Stimulated activated CD4-positive, alpha-beta T cell treated with anti-CD3 and anti-CD28 coated beads, Interleukin-4, amount 100 ng/mL, for 4 hours (primary cell): ENCODE data around the gene PCP4L1.
"Not testable (repeated sequence)": the region's sequence is repeated elsewhere in the genome, so short reads cannot be mapped to it uniquely, and the experiment has no call there.

Experiments
- DNase-seq, 2 experiments: peaks; one replicate each; pipeline ENCODE4 v3.0.0-alpha.2; 2020

The PCP4L1 gene

DNA sequence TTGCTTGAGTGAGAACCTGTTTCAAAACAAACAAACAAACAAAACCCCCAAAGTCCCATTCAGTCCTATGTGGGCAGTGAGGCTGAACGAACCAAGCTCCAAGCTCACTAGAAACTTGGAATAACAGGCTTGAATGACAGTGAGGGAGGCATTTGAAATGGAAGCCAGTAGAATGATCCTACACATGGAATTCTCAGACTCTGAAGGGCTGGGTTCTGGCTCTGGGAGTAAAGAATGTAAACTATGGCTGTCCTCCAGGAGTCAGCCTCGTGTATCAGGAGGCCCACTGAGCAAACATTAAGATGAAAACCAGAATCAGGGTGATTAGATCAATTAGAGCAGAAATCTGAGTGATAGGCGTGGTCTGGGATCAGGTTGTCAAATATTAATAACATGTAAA lies 14.9 kb downstream of the PCP4L1 start:
- no peak for DNase-seq

DNA sequence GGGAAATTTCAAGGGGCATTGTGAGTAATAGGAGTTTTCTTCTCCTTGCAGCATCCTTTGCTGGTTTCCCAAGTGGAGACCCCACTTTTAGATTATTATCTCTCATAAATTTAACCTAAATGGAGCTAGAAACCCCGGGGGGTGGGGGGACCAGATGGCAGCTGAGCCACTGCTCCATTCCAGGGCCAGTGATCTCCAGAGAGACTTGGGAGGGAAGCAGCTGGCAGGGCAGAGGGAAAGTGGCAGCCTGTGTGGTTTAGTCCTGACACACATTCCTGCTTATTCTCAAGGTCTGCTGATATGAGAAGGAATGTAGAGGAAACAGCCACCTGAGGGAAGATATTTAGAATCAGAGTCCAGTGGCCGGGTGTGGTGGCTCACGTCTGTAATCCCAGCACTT lies 16.3 kb downstream of the PCP4L1 start:
- no peak for DNase-seq

DNA sequence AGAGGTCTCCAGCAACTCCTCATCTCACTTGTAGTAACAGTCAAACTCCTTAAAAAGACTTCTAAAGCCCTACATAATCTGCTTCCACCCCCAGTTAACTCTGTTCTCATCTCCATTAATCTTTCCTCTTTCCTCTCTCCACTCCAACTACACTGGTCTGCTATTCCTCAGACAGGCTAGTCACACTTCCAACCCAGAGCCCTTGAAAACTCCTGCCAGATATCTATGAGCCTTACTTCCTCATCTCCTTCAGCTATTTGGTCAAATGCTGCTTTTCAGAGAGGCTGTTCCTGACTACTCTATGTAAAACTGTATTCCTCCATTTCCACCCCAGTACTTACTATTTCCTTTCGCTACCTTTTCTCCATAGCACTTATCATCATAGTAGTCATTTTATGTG lies 24.4 kb downstream of the PCP4L1 start:
- DNase-seq, result no peak

DNA sequence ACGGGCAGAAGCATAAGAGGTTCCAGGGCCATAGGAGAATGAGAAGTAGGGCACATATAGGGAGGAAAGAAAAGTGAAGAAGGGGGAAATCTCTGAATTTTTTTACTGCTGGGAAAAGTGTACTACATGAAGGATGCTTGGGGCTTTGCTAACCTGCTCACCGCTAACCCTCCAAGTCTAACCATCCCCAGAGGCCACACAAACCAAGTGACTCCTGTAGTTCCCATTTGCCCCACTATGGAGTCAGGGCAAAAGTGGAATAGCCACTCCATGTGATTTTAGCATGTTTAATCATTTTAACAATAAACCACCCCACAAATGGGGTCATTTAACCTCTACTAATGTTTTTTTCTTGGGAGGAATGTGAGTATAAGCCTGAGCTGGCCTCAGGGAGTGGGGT lies 26.6 kb downstream of the PCP4L1 start:
- no peak for DNase-seq

DNA sequence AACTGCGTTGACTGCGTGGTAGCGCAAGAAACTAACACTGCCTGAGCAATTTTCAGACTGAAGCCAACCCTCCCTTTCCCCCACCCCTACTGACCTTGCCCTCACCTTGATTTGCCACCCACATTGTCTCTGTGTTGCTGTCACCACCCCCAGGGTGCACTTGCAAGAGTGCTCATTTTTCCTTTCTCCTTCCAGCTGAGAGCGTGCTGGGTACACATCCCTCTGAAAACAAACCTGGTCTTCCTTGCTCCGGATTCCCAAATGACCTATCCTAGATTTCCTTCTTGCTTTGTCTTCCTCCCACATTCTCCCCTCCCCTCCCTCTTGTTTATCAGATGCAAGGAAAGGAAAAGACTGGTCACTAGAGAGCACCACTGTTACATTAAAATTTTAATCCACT lies 27.0 kb downstream of the PCP4L1 start:
- no peak for DNase-seq

DNA sequence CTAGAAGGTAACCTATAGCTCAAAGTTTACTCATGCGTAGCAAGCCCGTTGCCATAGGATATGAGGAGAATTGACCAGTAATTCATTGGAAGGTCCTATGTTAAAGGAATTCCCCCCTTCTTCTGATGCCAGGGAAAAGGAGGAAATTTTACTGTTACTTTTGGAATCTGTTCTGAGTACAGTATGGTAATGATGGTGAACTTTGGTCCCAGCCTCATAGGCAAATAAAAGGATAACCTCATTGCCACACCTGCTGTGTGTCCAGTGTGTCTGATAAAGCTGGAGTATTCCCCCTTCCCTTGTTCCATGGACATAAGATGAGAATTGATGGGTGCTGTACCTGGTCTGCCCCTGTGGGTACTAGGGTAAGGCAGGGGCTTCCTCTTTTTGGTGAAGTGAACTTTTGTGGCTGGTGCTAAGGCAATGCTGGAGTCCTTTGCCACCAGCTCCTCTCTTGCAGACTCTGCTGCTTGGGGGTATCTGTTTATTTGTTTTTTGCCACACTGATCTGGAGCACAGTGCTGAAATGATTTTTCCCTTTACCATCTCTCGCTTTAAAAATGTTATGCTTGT lies 29.0 kb downstream of the PCP4L1 start:
- DNase-seq, result no peak

DNA sequence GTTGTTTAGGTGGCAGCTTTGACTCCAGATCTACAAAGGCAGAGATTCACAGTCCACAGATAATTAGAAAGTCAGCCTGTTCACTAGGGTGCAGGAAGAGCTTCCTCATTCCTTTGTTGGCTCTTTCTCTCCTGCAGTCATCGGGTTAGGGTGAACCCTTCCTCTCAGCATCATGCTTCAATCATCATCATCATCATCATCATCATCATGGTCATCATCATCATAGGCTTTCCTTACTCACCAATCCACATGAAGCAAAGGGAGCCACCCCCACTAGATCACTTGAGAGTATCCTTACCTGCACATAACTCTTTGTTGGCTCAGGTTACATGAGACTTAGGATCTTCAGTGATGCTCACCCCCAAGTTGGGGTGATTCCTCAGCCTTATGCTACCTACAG lies 32.2 kb downstream of the PCP4L1 start:
- no peak for DNase-seq

DNA sequence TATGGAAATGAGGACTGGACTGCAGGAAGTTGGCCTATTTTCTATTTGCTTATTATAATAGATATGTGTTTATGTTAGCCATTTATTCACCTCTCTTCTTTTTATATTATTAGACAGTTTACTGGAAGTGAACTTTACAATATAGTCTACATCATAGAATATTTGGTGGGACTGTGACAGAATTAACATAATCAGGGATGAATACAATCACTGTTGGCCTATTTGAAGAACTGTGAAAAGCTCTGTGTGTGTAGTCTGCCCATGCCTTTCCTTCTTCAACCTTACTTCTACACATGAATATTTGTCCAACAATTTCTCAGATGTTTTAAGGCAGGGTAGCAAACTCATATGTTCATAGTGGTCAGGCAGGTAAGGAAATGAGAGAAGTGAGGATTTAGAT lies 38.9 kb downstream of the PCP4L1 start:
- no peak for DNase-seq

DNA sequence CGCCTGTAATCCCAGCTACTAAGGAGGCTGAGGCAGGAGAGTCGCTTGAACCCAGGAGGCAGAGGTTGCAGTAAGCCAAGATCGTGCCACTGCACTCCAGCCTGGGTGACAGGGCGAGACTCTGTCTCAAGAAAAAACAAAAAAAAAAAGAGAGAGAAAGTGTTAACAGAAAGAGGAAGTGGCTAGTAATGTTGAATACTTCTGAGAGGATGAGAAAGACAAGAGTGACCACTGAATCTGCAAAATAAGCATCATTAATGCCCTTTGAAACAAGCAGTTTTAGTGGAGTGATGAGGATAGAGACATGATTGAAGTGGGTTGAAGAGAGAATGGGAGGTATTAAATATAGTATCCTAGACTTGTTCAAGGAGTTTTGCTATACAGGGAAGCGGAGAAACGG lies 39.6 kb downstream of the PCP4L1 start:
- DNase-seq, result no peak

DNA sequence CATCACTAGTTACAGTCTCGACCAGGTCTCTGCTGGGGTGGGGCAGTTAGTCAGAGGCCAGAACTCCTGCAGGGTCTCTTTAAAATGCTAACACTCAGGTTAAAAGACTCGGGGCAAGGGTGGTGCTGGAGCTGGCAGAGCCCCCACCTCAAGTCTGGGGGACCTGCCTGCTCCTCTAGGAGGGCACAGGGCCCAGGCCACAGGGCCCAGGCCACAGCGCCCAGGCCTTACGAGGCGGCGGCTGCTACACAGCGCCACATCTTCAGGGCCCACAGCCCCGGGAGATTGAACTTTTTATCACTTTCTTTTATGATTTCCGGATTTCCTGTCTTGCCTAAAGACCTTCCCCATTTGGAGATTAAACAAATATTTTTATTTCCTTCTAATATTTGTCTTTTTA lies 40.8 kb downstream of the PCP4L1 start:
- no peak for DNase-seq

DNA sequence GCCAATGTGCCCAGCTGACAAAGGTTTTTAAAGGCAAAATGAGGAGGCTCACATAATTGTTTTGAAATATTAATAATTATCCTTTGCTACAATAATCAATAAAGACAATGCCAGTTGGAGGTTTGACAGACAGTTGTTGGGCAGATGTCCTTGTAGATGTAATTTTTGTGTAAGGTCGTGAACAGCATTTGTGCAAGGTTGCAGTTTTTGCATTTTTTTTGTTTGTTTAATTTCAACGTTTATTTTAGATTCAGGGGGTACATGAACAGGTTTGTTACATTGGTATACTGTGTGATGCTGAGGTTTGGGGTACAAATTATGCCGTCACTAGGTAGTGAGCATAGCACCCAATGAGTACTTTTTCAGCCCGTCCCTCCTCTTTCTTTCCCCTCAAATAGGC lies 41.9 kb downstream of the PCP4L1 start:
- DNase-seq, result no peak

DNA sequence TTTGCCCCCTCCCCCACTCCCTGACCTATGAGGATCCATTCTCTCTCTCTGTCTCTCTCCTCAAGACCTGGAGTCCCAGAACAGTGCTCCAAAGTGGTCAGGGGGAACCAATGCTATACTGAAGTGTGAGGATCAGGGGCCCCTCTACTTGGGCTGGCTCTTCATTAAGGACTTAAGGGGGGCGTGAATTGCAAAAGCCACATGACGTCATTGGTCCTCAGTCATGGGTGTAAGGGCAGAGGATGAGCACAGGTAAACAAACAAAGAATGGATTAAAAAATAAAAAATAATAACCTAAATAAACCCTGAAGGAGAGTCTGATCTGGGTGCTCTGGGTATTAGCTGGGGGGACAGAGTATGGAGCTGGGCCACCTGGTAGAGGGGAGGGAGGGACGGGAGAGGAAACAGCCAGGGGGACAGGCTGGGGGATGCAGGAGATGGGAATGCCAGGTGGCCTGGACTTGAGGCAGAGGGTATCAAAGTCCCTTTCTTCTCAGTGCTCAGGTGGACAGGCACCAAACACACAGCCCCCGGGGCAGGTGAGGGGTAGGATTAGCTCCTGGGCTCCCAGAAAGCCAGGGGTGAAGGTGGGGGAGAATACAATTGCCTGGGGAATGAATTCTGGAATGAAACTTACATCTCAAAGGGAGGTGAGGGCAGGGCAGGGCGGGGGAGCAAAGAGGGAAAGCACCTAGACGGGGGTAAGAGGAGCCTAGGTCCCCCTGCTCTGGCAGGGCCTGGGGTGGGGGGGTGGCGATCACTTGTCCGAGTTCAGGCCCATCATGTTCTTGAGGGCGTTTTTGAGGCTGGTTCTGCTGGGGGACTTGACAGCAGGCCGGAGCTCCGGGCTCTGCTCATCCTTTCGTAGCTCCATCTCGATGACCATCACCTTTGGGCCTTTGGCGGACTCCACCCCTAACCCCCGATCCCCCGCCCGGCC lies 46.7 kb downstream of the PCP4L1 start:
- DNase-seq, result no peak

DNA sequence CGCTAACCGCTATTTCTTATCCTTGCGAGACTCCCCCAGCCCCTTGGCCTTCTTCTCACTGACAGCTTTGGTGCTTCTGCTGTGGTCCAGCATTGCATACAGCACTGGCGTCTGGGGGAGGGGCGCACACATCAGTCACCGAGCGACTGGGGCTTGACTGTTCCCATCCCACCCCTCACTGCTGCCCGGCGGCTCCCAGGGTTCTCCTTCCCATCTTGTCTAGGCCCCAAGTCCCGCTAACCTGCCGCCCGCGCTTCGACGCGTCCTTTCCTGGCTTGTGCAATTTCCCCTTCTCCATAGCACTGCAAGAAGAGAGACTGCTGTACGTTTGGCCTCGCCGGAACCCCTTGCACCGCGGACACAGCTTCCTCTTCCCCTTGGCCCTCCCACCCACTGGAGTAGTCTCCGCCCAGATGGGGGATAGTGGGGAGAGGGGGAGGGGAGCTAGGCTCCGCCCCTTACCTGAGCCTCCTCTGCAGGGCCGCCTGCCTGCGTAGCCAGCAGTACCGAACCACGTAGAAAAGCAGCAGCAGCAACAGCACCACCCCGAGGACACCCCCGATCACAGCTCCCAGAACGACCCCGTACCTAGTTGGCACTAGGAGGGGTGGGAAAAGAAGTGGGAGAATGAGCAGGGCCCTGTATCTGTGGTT lies 47.4 kb downstream of the PCP4L1 start:
- DNase-seq, result peak; percentile 76 to 86

DNA sequence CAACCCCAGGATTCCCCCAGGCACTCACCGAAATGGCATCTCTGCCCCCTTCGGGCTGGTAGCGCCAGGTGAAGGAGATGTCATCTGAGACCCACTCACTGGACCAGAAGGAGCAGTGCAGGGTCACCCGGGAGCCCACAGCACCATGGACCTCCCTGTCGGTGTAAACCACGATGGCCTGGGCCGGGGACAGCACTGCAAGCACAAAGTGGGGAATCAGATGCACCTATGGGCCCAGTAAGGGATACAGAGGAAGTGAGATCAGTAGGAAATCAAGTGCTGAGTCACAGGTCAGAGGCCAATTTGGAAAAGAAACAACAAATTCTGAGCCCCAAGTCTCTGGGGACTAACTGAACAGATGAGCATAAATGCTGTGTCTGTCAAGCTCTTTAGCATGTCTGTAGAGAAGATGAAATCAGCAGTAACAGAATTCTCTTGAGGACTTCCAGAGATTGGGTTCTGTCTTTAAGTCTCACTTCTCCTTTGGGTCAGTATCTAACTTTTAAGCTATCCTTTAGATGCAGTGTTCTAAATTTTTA lies 48.8 kb downstream of the PCP4L1 start:
- DNase-seq, result no peak

DNA sequence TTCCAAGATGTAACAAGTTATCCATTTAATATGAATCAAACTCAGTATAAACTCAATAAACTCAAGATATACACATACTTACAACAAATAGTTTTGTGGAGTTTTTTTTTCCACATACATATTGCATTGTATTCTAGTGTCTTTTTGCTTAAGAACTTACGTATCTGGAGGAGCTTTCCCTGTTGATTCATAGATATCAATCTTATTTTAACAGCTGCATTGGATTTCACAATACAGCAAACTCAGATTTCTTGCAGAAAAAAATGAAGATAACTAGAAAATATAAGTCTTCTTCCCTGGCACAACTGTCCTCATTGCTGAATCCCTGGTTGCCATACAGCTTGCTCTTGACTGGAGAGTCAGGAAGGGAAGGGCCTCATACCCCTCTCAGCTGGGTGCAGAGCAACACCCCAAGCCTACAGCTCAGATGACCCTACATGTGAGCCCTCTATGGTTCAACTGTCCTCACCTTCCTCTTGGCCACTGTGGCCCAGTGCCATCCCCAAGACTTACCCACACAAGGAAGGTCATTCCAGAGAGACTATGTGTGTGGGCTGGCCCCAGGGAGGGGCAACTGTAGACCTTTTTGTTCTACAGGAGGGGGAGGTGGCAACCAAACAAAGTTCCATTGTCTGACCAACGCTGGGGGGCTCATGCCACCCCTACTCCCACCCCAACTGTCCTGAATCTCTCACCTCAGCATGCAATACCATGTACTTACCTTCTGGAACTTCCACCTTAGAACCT lies 49.5 kb downstream of the PCP4L1 start:
- no peak for DNase-seq

DNA sequence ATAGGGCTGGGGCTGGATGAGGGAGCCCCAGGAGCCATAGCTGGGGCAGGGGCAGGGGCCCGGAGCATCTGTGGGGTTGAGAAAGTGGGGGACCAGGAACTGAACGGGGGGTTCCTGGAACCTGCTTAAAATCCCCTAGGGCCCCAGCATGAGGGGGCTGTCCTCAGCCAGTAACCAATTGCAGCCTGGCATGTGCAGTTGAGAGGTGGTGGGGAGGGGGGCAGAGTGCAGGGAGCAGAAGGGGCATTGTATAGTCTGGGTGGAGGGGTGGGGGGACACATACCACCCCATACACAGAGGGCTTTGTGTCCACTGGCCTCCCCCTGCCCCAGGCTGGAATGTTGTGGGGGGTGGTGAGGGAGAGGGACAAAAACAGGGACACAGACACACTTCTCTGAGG lies 51.3 kb downstream of the PCP4L1 start, which contains the start of gene MPZ:
MPZ (minus strand) TSS at position 101 of the 400 bp plus-strand sequence; CDS start at position 38, 63 bp downstream.
- no peak for DNase-seq

DNA sequence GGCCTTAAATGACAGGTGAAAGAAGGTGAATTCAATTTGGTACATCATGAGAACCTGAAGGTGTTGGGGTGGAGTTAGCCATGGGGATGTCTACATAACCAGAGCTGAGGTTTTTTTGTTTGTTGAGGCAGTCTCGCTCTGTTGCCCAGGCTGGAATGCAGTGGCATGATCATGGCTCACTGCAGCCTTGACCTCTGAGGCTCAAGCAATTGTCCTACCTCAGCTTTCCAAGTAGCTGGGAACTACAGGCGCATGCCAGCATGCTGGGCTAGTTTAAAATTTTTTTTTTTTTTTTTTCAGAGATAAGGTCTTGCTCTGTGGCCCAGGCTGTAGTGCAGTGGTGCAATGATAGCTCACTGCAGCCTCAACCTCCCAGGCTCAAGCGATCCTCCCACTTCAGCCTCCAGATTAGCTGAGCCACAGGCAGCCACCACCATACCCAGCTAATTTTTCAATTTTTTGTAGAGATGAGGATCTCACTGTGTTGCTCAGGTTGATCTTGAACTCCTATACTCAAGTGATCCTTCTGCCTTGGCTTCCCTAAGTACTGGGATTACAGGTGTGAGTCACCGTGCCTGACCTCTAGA lies 53.1 kb downstream of the PCP4L1 start:
- no peak for DNase-seq

DNA sequence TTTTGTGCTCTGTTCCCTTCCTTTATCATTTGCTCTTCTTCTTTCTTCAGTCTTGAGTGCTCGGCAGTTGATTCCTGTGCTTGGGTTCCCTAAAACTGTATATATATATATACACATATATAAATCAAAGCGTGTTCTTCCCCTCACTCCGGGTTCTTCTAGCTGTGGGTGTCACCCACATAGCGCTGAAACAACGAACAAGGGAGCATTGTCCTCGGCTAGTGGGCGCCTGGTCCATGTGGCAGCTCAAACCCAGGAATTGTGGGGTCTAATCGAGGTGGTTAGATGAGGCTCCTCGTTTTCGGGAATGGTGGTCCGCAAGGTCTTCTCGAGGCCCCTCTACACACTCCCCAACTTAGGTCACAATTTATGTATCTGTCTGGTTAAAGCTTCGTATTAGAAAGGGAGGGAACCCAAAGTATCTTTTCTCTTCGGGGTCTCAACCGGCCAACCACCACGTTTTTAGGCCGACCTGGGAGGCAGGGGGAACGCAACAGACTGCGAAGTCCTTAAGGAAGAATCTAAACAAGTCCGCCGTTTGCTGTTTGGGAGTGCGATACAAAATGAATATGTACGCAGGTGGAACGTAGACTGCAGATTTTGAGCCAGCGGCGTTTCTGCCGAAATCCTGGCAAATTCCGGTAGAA lies 55.1 kb downstream of the PCP4L1 start:
- DNase-seq, result no peak

DNA sequence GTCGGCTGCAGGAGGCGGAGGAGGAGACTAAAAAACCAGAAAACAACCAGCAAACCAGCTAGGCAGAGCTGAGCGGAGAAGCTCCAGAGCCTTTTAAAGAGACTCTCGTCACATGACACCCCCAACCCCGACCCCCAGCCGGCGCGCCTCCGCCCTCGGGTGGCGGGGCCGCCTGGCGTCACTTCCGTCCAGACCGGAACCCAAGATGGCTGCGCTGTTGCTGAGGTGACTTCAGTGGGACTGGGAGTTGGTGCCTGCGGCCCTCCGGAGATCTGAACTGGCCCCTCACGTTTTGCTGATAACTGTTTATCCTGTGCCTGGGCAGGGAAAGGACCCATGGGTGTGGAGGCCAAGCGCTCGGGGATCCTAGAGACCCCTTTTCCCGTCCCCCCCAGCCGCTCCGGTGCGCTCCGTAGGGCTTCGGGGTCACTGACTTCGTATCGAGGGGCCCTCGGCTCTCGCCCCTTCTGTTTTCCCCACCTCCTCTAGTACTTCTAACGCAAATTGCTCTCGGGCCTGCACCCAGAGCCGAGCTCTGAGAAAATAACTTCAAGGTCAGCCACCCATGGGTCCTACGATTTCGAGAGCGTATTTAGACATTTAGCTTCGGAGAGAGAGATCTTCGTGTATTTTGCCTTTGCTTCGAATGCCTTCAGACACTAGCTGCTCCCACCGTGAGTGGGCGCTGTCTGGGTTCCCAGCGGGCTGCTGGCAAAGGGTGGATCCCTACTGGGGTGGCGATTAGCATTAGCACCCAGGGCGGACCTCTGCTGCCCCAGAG lies 55.8 kb downstream of the PCP4L1 start, which contains the start of gene SDHC:
SDHC (plus strand) TSS at position 181 of the 781 bp plus-strand sequence; CDS start at position 206, 25 bp downstream.
- DNase-seq, result peak; percentile 82 to 87

DNA sequence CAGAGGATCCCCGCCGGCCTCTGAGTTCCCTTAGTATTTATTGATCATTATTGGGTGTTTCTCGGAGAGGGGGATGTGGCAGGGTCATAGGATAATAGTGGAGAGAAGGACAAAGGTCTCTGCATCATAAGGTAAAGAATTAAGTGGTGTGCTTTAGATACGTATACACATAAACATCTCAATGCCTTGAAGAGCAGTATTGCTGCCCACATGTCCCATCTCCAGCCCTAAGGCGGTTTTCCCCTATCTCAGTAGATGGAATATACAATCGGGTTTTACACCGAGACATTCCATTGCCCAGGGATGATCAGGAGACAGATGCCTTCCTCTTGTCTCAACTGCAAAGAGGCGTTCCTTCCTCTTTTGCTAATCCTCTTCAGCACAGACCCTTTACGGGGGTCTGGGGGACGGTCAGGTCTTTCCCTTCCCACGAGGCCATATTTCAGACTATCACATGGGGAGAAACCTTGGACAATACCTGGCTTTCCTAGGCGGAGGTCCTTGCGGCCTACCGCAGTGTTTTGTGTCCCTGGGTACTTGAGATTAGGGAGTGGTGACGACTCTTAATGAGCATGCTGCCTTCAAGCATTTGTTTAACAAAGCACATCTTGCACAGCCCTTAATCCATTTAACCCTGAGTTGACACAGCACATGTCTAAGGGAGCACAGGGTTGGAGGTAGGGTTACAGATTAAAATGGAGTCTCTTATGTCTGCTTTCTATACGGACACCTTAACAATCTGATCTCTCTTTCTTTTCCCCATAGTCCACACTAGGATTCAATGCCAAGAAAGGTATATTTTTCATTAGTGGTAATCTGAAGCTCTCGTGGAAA lies 57.5 kb downstream of the PCP4L1 start:
- DNase-seq, result not testable (repeated sequence)
